Cardiac muscle cell (in vitro differentiated cells and primary cell): ENCODE data around the gene OSMR. TPM values are rescaled to one million over a fixed set of nuclear protein-coding genes. Genes with fewer than 3 reads are reported as not detected.

Source experiments
- DNase-seq, 2 donors: peaks; one replicate each; pipeline versions ENCODE4 v3.0.0 to v3.0.0-alpha.2; 2010 to 2017; ENCODE audit warnings: low read depth in 1 of 2, low spot score in 1 of 2
- H3K27ac ChIP-seq: fragments of 200-600 bp; sonication (generic); 2 replicates; pipeline ENCODE4 v1.5.1; 2016
- H3K27me3 ChIP-seq: fragments of 200-600 bp; sonication (generic); 2 replicates; pipeline ENCODE4 v1.6.0; 2016; ENCODE audit warnings: control low read depth
- H3K36me3 ChIP-seq: fragments of 200-600 bp; sonication (generic); 2 replicates; pipeline ENCODE4 v1.5.1; 2016; ENCODE audit warnings: control low read depth
- H3K4me1 ChIP-seq: fragments of 200-600 bp; sonication (generic); 2 replicates; pipeline ENCODE4 v1.8.1; 2017; ENCODE audit warnings: low read depth, mild to moderate bottlenecking, mixed run types
- H3K4me3 ChIP-seq: fragments of 200-600 bp; sonication (generic); 2 replicates; pipeline ENCODE4 v1.5.1; 2016; ENCODE audit warnings: mild to moderate bottlenecking
- H3K9me3 ChIP-seq: fragments of 200-600 bp; sonication (generic); 2 replicates; pipeline ENCODE4 v1.5.1; 2017; ENCODE audit warnings: low read depth, mild to moderate bottlenecking, control low read depth
- polyA plus RNA-seq: library from polyadenylated mRNA; unstranded; fragments of >200 nt; fragmentation: Nextera tagmentation; extraction: Ambion mirVana; gene quantifications from 2 replicates; pipeline ENCODE4 v1.2.1, GENCODE V29; 2016
- total RNA-seq: library from RNA; depleted of rRNA; stranded (reverse); fragments of >200 nt; gene quantifications from 2 replicates; pipeline ENCODE4 v1.2.3, GENCODE V29; 2016
- TF ChIP-seq, protein P1 (sequence below): IDR thresholded peaks from 2 replicates; pipeline ENCODE4 v1.5.1; 2012; ENCODE audit warnings: low read depth, mild to moderate bottlenecking, low read length

OSMR gene
- total and polyA plus RNA-seq, 2 experiments from 2014 or later: 0.43 TPM; not detected in 1

DNA sequence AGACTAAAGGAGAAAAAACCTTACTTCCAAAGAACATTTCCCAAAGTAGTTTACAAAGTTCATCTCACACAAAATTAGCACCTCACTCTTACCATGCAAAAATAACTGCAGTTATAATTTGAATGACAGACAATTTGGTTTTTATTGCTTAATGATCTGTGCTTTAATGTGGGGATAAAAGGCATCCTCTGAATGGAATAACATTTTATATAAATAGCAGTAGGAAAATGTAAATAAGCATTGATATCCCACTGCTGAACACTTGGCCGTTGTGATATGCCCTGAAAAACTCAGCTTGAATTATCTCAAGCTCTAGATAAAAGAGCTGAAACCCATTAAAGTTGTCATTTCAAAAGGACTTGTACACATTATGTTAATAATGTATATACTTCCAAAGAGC is 93.2 kb downstream of the OSMR start:
- no peaks in the 10 kb centered on the region for H3K9me3 ChIP-seq
- TF ChIP-seq, protein P1, sequence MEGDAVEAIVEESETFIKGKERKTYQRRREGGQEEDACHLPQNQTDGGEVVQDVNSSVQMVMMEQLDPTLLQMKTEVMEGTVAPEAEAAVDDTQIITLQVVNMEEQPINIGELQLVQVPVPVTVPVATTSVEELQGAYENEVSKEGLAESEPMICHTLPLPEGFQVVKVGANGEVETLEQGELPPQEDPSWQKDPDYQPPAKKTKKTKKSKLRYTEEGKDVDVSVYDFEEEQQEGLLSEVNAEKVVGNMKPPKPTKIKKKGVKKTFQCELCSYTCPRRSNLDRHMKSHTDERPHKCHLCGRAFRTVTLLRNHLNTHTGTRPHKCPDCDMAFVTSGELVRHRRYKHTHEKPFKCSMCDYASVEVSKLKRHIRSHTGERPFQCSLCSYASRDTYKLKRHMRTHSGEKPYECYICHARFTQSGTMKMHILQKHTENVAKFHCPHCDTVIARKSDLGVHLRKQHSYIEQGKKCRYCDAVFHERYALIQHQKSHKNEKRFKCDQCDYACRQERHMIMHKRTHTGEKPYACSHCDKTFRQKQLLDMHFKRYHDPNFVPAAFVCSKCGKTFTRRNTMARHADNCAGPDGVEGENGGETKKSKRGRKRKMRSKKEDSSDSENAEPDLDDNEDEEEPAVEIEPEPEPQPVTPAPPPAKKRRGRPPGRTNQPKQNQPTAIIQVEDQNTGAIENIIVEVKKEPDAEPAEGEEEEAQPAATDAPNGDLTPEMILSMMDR: no peak
- no peaks in the 10 kb centered on the region for H3K27me3 ChIP-seq
- DNase-seq: no peak
- H3K4me1 ChIP-seq: no peaks in the 10 kb centered on the region
- no peak overlapping the region for H3K4me3 ChIP-seq
- peaks cover 11% of the 10 kb centered on the region for H3K36me3 ChIP-seq
- no peak overlapping the region for H3K27ac ChIP-seq

DNA sequence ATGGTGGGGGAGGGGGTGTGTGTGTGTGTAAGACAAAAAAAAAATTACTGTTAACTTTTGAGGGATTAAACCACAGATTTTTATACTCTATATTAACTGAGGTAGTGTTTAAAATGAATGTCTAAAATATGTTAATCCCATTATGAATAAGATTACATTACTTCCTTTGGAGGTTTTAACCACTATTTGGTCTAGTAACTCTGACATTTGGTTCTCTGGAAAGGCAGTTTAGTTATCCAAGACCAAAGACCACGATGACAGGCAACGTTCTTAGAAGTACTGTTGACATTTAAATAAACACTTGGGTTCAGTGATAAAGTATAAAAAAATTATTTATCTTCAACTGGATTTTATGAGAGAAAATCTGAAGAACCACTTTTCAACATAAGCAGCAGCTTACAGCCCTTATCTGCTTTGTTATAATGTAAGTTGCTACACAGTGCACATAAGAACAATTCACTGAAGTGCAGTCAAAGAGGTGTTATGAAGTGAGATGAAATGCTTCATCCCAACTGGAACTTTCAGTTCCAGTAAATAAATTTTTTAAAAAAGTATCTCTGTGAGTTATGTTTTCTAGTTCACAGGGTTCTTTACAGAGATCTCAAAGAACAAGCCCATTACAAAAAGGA is 94.5 kb downstream of the OSMR start:
- Histone ChIP-seq H3K4me3 (no peak overlapping the region), H3K27me3 (no peaks in the 10 kb centered on the region), H3K4me1 (no peaks in the 10 kb centered on the region), H3K27ac (no peak overlapping the region), H3K36me3 (peaks cover 25% of the 10 kb centered on the region), H3K9me3 (no peaks in the 10 kb centered on the region)
- TF ChIP-seq, protein P1: no peak
- no peak for DNase-seq

DNA sequence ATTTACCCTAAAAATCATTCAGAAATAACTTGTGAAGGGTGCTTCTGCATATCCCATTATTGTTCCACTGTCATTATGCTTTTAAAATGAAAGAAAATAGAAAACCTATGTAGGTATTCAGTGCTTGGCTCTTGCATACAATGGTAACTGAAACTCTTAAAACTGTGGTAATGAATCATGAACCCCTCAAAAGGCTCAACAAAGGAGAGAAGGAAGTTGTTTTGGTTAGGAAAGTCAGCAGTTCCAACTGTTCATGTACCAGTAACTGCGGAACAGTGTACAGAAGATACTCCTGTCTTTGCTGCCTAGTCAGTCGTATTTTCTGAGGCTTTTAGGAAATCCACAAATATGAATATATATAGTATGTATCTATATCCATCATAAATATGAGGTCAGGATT is 96.1 kb downstream of the OSMR start:
- Histone ChIP-seq H3K27ac (no peak overlapping the region), H3K4me3 (no peak overlapping the region)
- TF ChIP-seq, protein P1: no peak

DNA sequence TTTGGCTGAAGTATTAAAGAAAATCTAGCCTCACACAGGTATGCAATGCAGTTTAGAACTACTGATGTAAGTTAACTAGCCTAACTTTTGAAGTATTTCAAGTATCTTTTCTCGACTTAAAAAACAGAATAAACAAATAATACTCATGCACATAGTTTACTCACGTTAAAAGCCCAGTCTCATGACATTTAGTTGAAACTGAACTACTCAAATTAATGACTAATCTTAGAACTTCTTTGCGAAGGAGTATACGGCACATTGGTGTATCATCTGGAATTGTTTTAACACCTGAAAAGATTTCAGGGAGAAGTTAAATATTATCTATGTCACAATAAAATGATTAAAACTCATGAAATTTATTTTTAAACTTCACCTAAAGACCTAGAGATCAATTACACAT is 98.5 kb downstream of the OSMR start:
- Histone ChIP-seq H3K4me3 (no peak overlapping the region), H3K27ac (no peak overlapping the region), H3K9me3 (no peaks in the 10 kb centered on the region), H3K4me1 (no peaks in the 10 kb centered on the region), H3K36me3 (peaks cover 60% of the 10 kb centered on the region), H3K27me3 (no peaks in the 10 kb centered on the region)
- DNase-seq: no peak
- TF ChIP-seq, protein P1: no peak

More for the DNA sequence above, 96.1 kb downstream of the OSMR start:
- peaks cover 39% of the 10 kb centered on the region for H3K36me3 ChIP-seq
- H3K4me1 ChIP-seq: no peaks in the 10 kb centered on the region
- no peaks in the 10 kb centered on the region for H3K9me3 ChIP-seq
- no peaks in the 10 kb centered on the region for H3K27me3 ChIP-seq
- no peak for DNase-seq

DNA sequence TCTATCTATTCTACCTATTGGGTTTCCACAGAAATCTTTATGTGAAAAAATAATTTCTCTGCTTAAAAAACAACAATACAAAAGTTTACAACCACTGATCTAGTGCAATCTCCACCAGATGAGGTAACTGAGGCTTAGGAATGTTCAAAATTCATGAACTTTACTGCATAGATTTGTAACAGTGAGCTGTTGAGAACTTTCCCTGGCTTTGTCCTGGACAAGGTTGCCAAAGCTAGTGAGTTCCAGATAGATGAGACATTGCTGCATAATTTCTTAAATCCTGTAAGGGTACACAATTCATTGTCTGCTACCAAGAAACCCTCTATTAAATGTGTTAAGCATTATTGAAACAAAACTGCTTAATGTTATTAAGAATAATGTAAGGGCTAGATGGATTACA is 102.7 kb downstream of the OSMR start:
- DNase-seq: peak in 1 of 2 donors; percentile 53
- no peak overlapping the region for H3K4me3 ChIP-seq
- H3K9me3 ChIP-seq: no peaks in the 10 kb centered on the region
- no peaks in the 10 kb centered on the region for H3K4me1 ChIP-seq
- H3K36me3 ChIP-seq: peaks cover 90% of the 10 kb centered on the region
- no peaks in the 10 kb centered on the region for H3K27me3 ChIP-seq
- TF ChIP-seq, protein P1: no peak
- H3K27ac ChIP-seq: no peak overlapping the region
